Measurements from ENCODE around the gene SIGMAR1.

Gene SIGMAR1

DNA sequence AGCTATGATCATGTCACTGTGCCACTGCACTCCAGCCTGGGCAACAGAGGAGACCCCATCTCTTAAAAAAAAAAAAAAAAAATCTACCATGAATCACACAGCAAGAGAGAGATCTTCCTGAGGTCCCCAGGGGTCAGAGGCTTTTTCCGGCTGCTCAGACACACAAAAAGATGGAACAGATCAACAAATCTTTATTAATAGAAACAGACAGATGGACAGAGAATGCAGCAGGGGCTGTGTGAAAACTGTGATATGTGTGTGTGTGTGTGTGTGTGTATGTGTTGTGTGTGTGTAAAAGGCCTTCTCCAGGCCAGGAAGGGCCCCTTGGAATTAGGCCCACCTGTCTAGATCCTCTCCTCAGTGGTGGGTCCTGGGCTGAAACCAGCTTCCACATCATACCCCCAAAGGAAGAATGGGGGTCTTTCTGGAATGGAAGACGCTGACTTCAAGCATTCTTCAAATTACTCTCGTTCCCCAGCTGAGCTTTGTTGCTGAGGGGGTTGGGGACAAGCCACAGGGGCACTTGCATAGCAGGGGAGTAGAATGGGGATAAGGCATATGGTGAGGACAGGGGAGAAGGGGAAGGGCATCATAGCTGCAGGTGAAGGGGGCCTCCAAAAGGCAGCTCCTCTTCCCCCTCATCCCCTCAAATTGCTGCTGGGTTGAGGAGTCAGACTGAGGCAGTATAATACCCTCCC lies 2.9 kb downstream of the SIGMAR1 start:
- intact Hi-C loops (cut with DNase I; ENCODE audit: low total_unique reads), result no loop called here
- peaks cover 0 to 7% (median 0%) of the 10 kb centered on the region in 3 donors for H3K36me3 ChIP-seq
- no peak overlapping the region for H3K4me3 ChIP-seq
- TF ChIP-seq, protein P1, sequence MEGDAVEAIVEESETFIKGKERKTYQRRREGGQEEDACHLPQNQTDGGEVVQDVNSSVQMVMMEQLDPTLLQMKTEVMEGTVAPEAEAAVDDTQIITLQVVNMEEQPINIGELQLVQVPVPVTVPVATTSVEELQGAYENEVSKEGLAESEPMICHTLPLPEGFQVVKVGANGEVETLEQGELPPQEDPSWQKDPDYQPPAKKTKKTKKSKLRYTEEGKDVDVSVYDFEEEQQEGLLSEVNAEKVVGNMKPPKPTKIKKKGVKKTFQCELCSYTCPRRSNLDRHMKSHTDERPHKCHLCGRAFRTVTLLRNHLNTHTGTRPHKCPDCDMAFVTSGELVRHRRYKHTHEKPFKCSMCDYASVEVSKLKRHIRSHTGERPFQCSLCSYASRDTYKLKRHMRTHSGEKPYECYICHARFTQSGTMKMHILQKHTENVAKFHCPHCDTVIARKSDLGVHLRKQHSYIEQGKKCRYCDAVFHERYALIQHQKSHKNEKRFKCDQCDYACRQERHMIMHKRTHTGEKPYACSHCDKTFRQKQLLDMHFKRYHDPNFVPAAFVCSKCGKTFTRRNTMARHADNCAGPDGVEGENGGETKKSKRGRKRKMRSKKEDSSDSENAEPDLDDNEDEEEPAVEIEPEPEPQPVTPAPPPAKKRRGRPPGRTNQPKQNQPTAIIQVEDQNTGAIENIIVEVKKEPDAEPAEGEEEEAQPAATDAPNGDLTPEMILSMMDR (IDR thresholded peaks at IDR 0.05), result no peak
- H3K4me1 ChIP-seq, result peaks cover 0 to 29% (median 23%) of the 10 kb centered on the region in 4 donors
- H3K27me3 ChIP-seq, result peaks cover 0 to 13% of the 10 kb centered on the region in 2 donors
- no peak overlapping the region for H3K27ac ChIP-seq
- no peaks in the 10 kb centered on the region for H3K9me3 ChIP-seq
- DNase-seq, result no peak

DNA sequence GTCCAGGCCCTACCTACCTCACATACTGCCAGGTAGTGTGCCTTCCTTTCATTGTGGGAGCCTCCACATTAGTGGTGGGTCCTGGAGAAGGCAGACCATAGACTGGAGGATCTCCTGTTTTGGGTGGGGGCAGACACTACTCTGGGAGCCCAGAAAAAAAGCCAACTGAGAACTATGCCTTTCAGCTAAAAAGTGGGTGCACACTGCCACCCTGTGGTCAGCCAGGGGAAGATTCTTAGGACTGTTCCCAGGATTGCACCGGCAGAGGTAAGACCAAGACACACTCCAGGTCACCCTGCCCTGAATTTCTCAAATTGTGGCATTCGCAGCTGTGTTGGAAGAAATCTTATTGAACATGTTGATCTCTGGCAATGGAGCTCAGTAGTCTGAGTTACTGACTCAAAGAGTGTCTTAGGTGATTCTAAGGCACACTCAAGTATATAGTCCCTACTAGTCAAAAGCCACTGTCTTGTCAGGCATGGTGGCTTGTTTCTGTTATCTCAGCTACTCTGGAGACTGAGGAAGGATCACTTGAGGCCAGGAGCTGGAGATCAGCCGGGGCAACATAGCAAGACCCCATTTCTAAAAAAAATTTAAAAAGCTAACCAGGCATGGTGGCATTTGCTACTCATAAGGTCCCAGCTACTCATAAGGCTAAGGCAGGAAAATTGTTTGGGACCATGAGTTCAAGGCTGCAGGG lies 3.6 kb downstream of the SIGMAR1 start:
- H3K9me3 ChIP-seq, result no peaks in the 10 kb centered on the region
- intact Hi-C loops (cut with DNase I; ENCODE audit: low total_unique reads), result loop anchor here (2.0 kb wide), 1 partner anchor 21 kb away; the partner anchor contains the start of gene RPP25L
- peaks cover 5 to 20% of the 10 kb centered on the region in 2 donors for H3K27me3 ChIP-seq
- no peak for DNase-seq
- peaks cover 0 to 34% (median 28%) of the 10 kb centered on the region in 4 donors for H3K4me1 ChIP-seq
- H3K27ac ChIP-seq, result no peak overlapping the region
- no peak overlapping the region for H3K4me3 ChIP-seq
- H3K36me3 ChIP-seq, result peaks cover 0 to 7% (median 0%) of the 10 kb centered on the region in 3 donors
- TF ChIP-seq, protein P1 (IDR thresholded peaks at IDR 0.05), result peak; percentile 76 to 80

DNA sequence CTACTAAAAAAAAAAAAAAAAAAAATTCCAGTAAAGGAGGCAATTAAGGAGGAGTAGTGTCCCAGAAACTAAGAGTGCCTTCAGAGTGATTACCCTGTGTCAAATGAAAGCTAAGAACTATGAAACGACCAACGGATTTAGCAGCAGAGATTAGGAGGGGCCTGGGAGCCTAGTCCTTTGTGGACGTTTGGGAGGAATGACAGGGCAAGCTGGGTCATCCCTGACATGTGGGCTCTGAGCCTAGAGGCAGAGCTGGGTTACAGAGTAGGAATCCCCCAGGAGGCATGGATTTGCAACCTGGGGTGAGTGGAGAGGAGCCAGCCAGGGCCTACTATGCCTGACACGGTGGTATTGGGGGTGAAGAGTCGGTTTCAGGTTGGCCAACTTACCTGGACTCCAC lies 4.4 kb downstream of the SIGMAR1 start:
- TF ChIP-seq, protein P1 (IDR thresholded peaks at IDR 0.05), result no peak
- no peak for DNase-seq
- peaks cover 0 to 7% (median 0%) of the 10 kb centered on the region in 3 donors for H3K36me3 ChIP-seq
- H3K4me3 ChIP-seq, result no peak overlapping the region
- peaks cover 5 to 27% of the 10 kb centered on the region in 2 donors for H3K27me3 ChIP-seq
- peaks cover 0 to 35% (median 31%) of the 10 kb centered on the region in 4 donors for H3K4me1 ChIP-seq
- no peaks in the 10 kb centered on the region for H3K9me3 ChIP-seq
- intact Hi-C loops (cut with DNase I; ENCODE audit: low total_unique reads), result loop anchor here (2.0 kb wide), 1 partner anchor 20 kb away; the partner anchor contains the start of gene RPP25L
- no peak overlapping the region for H3K27ac ChIP-seq

DNA sequence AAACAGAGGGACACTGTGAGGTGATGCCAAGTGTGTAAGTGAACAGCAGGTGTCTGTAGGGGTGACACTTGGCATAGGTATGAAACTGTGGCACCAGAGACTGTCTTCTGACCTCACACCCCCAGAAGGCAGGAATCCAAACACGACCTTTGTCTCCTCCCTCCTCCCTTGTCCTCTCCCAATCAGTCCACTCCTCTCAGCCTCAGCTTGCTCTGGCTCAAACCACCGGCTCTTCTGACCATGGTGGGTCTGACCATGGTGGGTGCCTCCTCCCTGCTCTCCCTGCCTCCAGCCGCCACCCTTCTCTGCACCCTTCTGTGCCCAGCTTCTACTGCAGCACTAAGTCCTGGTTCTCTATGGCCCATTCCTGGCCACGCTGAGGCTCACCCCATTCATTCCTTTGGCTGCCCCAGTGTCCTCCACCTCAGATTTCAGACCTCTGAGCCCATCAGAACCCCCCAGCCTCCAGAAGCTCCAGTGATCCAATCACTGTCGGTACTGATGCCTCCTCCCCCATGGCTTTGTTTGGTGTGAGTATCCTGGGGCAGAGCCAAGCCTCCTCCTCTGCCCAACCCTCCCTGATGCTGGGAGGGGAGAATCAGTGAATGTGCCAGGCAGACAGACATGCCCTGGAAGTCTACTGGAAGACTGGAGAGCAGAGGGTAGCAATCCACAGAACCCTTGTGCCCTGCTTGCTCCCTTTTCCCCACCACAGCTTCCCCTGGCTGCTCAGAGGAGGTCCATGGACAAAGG lies 7.0 kb downstream of the SIGMAR1 start:
- intact Hi-C loops (cut with DNase I; ENCODE audit: low total_unique reads), result no loop called here
- H3K9me3 ChIP-seq, result no peaks in the 10 kb centered on the region

DNA sequence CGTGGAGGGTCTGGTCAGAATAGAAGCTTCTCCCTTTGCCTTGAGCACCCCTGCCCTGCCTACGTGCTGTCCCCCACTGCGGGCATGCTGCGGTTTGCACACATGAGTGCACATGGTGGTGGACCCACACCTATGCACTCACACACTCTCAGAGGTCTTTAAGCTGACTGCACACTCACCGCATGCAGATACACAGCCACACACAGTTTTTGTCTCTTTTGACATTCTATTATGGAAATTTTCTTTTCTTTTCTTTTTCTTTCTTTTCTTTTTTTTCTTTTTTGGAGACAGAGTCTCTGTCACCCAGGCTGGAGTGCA lies 8.1 kb downstream of the SIGMAR1 start:
- peaks cover 5 to 64% of the 10 kb centered on the region in 2 donors for H3K27me3 ChIP-seq
- H3K4me3 ChIP-seq, result no peak overlapping the region
- H3K27ac ChIP-seq, result no peak overlapping the region
- TF ChIP-seq, protein P1 (IDR thresholded peaks at IDR 0.05), result no peak
- H3K9me3 ChIP-seq, result no peaks in the 10 kb centered on the region
- H3K4me1 ChIP-seq, result peaks cover 0 to 16% (median 14%) of the 10 kb centered on the region in 4 donors
- no peaks in the 10 kb centered on the region for H3K36me3 ChIP-seq
- intact Hi-C loops (cut with DNase I; ENCODE audit: low total_unique reads), result no loop called here
- no peak for DNase-seq

More for the DNA sequence above, 7.0 kb downstream of the SIGMAR1 start:
- H3K36me3 ChIP-seq, result peaks cover 0 to 6% (median 0%) of the 10 kb centered on the region in 3 donors
- no peak for DNase-seq
- H3K27ac ChIP-seq, result no peak overlapping the region
- peaks cover 0 to 17% (median 16%) of the 10 kb centered on the region in 4 donors for H3K4me1 ChIP-seq
- peaks cover 5 to 53% of the 10 kb centered on the region in 2 donors for H3K27me3 ChIP-seq
- TF ChIP-seq, protein P1 (IDR thresholded peaks at IDR 0.05), result no peak
- H3K4me3 ChIP-seq, result no peak overlapping the region

Data from tibial artery (tissue), 4 donors.